CD1c-positive myeloid dendritic cell (primary cell): Measurements from ENCODE around the gene ZNF829.
A peak's percentile ranks its signal among the peaks of the same experiment; 100 is the strongest.

Source experiments
- DNase-seq: peaks from one replicate; pipeline ENCODE4 v3.0.0-alpha.2; 2016; ENCODE audit errors: extremely low spot score

Gene ZNF829

GRCh38 chr19:36915992-36916830, at the start of gene ZNF829, which contains the start of gene ZNF568:
ZNF829 (minus strand) TSS chr19:36916291; CDS start chr19:36915167, 1,124 bp downstream.
ZNF568 (plus strand) TSS chr19:36916332; CDS start chr19:36922771, 6,439 bp downstream.
- peak; percentile 89 for DNase-seq

GRCh38 chr19:36963280-36963679, 47.2 kb upstream of the ZNF829 start:
- no peak for DNase-seq

- no peak for DNase-seq
These were observed 46.3 kb upstream of the ZNF829 start for GRCh38 chr19:36962346-36962745.

GRCh38 chr19:36950335-36951119, 34.4 kb upstream of the ZNF829 start:
- DNase-seq = no peak

GRCh38 chr19:36939153-36939552, 23.1 kb upstream of the ZNF829 start:
- no peak for DNase-seq

GRCh38 chr19:36931684-36932083, 15.6 kb upstream of the ZNF829 start:
- no peak for DNase-seq

- no peak for DNase-seq
These were observed 2.0 kb upstream of the ZNF829 start for GRCh38 chr19:36918090-36918489.

- DNase-seq = no peak
These were observed 900 bp upstream of the ZNF829 start for GRCh38 chr19:36916991-36917390.

- DNase-seq = no peak
These were observed 17.7 kb downstream of the ZNF829 start for GRCh38 chr19:36898422-36898821.

- no peak for DNase-seq
These were observed 21.2 kb downstream of the ZNF829 start for GRCh38 chr19:36894849-36895383.

GRCh38 chr19:36891768-36892357, 24.2 kb downstream of the ZNF829 start:
- no peak for DNase-seq

GRCh38 chr19:36876993-36877938, 38.8 kb downstream of the ZNF829 start:
- no peak for DNase-seq

GRCh38 chr19:36851898-36852297, 64.2 kb downstream of the ZNF829 start:
- DNase-seq = no peak

- peak; percentile 96 for DNase-seq
These were observed 65.3 kb downstream of the ZNF829 start, which contains the start of gene ZNF345 for GRCh38 chr19:36850559-36851442. ZNF345 (plus strand) TSS chr19:36850876; CDS start chr19:36876831, 25,955 bp downstream.

- DNase-seq = peak; percentile 94
These were observed 66.2 kb downstream of the ZNF829 start for GRCh38 chr19:36849701-36850558.

- no peak for DNase-seq
These were observed 68.1 kb downstream of the ZNF829 start for GRCh38 chr19:36847968-36848367.

- DNase-seq = no peak
These were observed 77.2 kb downstream of the ZNF829 start for GRCh38 chr19:36838784-36839324.
